Psoas muscle (tissue), 8 donors: ENCODE measurements around the gene CTNND2. TPM values are rescaled to one million over a fixed set of nuclear protein-coding genes. Genes with fewer than 3 reads are reported as not detected.

Source experiments
- ATAC-seq, 4 donors: fragments of 200-7000 bp; cut with Tn5 transposase; one replicate each; pipeline ENCODE4 v1.9.1; 2020; ENCODE audit warnings: moderate library complexity in 3 of 4, mild to moderate bottlenecking in 2 of 4
- DNase-seq, 2 donors: peaks; one replicate each; pipeline ENCODE4 v3.0.0-alpha.2; 2020
- H3K27ac ChIP-seq: fragments of 200-600 bp; one replicate; pipeline ENCODE4 v1.8.0; 2022
- H3K27me3 ChIP-seq, 3 donors: fragments of 200-600 bp in 1 of 3; one replicate each; pipeline versions ENCODE4 v1.6.1 to v1.8.0; 2013 to 2022; ENCODE audit warnings: low read length in 2 of 3, mild to moderate bottlenecking in 2 of 3, moderate library complexity in 1 of 3; ENCODE audit not compliant: insufficient read depth in 3 of 3
- H3K36me3 ChIP-seq, 2 donors: fragments of 200-600 bp in 1 of 2; one replicate each; pipeline versions ENCODE4 v1.6.1 to v1.8.0; 2013 to 2022; ENCODE audit warnings: low read depth in 1 of 2, mild to moderate bottlenecking in 1 of 2, moderate library complexity in 1 of 2; ENCODE audit not compliant: insufficient read depth in 1 of 2
- H3K4me1 ChIP-seq: fragments of 200-600 bp; one replicate; pipeline ENCODE4 v1.8.0; 2022
- H3K4me3 ChIP-seq: fragments of 200-600 bp; one replicate; pipeline ENCODE4 v1.8.0; 2022; ENCODE audit warnings: mild to moderate bottlenecking
- H3K9me3 ChIP-seq: fragments of 200-600 bp; one replicate; pipeline ENCODE4 v1.8.0; 2022
- WGBS, 3 donors: extraction: QIAGEN DNeasy Blood & Tissue Kit; methylation state at CpG; one replicate each; pipeline versions ENCODE4 v1.1.6 to v1.1.7; 2013; 5-methylcytosine and 5-hydroxymethylcytosine counted together
- intact Hi-C, 2 donors: fragments of 100-400 bp; cut with DNase I; formaldehyde crosslinking; loops; one replicate each; pipeline versions ENCODE4 v1.11.0 to v1.14.2; 2022
- polyA plus RNA-seq, 3 donors: library from polyadenylated mRNA; stranded (reverse); fragments of 200-250 nt; gene quantifications; one replicate each; pipeline ENCODE4 v1.2.3, GENCODE V29; 2013
- total RNA-seq, 4 donors: library from RNA; stranded (reverse); fragmentation: NEBNext Ultra II Directional in 2 of 4; extraction: Animal tissue kit (Norgen Biotek cat#: 25700) in 2 of 4; gene quantifications; one replicate each; pipeline versions ENCODE4 v1.2.1 to v1.2.4, GENCODE V29; 2021 to 2023
- TF ChIP-seq, protein P1 (sequence below): fragments of 200-600 bp; IDR thresholded peaks from one replicate; pipeline ENCODE4 v1.8.0; 2022; ENCODE audit warnings: antibody characterized with exemption
- donor health status: healthy with polysubstance abuse.
- donor health status: DM: no; HTN: no; CAD: no; lungs with moderate emphysema.
- donor health status: Bipolar disorder and iron deficiency.
- donor health status: healthy.
- donor health status: DM: yes; HTN: yes; CAD: no.
- donor health status: DM: no; HTN: no; CAD: no.
- donor health status: DM: no; HTN: no; CAD: no.
- donor health status: DM: yes; HTN: yes; CAD: no.

CTNND2 gene
- total and polyA plus RNA-seq, 7 donors: 0.09 to 0.14 (median 0.13) TPM; not detected in 4

DNA sequence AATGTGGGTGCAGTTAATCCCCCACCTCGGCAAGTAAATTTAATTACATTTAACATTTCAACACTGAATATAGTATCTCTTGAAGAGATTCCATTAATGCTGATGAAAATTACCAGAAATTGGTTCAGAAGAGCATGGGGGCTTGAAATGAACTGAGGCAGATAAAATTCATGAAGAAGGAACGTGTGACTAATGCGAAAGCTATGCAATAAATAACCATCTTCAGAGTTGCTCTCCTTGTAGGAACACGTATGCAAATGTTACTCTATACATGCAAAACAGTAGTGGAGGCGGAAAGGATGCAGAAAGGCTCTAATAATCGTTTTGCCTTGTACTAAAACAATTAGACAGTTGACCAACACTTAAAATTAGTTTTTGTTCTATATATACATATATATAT lies 320.2 kb downstream of the CTNND2 start:
- Histone ChIP-seq H3K4me3 (no peak overlapping the region), H3K36me3 (no peaks in the 10 kb centered on the region), H3K9me3 (no peaks in the 10 kb centered on the region), H3K4me1 (no peaks in the 10 kb centered on the region), H3K27ac (no peak overlapping the region), H3K27me3 (no peaks in the 10 kb centered on the region)
- intact Hi-C loops: no loop called here
- DNase-seq: no peak
- TF ChIP-seq, protein P1, sequence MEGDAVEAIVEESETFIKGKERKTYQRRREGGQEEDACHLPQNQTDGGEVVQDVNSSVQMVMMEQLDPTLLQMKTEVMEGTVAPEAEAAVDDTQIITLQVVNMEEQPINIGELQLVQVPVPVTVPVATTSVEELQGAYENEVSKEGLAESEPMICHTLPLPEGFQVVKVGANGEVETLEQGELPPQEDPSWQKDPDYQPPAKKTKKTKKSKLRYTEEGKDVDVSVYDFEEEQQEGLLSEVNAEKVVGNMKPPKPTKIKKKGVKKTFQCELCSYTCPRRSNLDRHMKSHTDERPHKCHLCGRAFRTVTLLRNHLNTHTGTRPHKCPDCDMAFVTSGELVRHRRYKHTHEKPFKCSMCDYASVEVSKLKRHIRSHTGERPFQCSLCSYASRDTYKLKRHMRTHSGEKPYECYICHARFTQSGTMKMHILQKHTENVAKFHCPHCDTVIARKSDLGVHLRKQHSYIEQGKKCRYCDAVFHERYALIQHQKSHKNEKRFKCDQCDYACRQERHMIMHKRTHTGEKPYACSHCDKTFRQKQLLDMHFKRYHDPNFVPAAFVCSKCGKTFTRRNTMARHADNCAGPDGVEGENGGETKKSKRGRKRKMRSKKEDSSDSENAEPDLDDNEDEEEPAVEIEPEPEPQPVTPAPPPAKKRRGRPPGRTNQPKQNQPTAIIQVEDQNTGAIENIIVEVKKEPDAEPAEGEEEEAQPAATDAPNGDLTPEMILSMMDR: no peak
- WGBS, 3 donors: 74 to 76% (median 76%) methylated on average over 6 of the region's 6 CpGs
- no peak for ATAC-seq

DNA sequence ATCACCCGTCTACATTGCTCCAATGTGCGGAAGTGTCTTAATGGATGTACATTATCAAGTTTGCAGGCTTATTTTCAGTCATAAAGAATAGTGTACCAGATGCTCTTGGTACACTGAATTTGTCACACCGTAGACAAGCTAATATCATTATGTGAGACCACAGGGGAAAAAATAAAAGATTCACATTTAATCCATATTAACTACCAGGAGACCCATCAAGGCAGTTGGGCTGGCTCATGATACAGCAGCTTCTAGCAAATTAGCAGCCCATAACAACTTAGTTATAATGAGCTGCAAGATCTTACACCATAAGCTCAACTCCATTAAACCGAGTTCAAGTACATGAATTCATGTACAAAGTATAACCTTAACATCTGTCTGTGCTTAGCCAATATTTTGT lies 324.9 kb downstream of the CTNND2 start:
- intact Hi-C loops: no loop called here
- TF ChIP-seq, protein P1: no peak
- Histone ChIP-seq H3K36me3 (no peaks in the 10 kb centered on the region), H3K4me1 (no peaks in the 10 kb centered on the region), H3K27ac (no peak overlapping the region), H3K9me3 (no peaks in the 10 kb centered on the region), H3K27me3 (no peaks in the 10 kb centered on the region), H3K4me3 (no peak overlapping the region)
- 59 to 68% (median 67%) methylated on average over 4 of the region's 4 CpGs for WGBS, 3 donors
- ATAC-seq (no peak), DNase-seq (no peak)

DNA sequence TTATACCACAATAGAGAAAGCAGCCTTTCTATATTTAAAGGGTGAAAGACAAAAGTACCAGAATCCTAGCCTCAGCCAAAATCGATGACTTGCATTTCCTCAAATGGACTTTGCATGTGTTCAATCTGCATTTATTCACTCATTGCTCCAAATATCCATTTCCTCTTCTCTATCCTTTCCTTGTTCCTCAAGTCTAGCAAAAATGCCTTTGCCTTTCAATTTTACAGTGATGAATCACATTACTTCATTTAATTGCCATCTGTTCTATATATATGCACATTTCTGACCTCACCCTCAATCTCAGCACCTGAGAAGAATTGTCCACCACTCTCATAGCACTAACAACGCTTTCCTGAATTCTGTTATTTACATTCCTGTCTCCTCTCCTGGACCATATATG lies 329.5 kb downstream of the CTNND2 start:
- TF ChIP-seq, protein P1: no peak
- intact Hi-C loops: no loop called here
- Histone ChIP-seq H3K4me1 (no peaks in the 10 kb centered on the region), H3K27ac (no peak overlapping the region), H3K4me3 (no peak overlapping the region), H3K36me3 (no peaks in the 10 kb centered on the region), H3K27me3 (no peaks in the 10 kb centered on the region), H3K9me3 (no peaks in the 10 kb centered on the region)
- no peak for DNase-seq
- WGBS, 3 donors: 83 to 89% (median 84%) methylated on average over 2 of the region's 2 CpGs
- no peak for ATAC-seq

DNA sequence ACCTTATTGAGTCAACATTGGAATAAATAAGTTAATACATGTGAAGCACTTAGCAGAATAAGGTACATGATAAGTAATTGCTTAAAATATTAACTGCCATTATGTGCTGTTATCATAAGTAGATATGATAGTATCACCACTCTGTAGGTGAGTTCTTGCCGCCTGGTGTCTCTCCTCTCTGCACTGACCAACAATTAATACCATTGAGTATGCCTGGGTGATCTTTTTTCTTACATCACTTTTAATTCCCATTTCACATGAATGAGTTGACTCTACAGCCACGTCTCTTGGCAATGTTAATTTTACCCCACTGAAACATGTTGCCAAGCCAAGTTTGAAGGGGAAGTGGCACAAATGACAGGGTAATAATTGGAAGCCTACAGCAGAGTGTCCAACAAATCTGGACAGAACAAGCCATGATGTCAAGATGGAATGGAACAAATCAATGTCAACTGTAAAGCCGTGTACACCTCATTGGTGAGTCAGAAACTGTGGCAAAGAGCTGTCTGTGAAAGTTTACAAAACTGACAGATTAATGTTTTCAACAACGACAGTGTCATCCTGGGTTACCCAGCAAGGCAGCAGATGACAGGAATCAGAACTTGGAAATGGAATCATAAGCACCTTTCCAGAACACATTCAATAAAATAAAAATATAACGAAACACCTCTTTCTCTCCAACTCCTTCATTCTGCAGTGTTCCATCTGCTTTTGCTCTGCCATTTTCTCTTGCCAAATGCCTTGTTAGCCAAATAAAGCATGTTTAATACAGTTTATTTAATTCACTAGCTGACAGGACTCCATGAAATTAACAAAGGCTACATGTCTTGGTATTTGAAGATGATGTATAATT lies 330.9 kb downstream of the CTNND2 start:
- intact Hi-C loops: no loop called here
- Histone ChIP-seq H3K4me3 (no peak overlapping the region), H3K4me1 (no peaks in the 10 kb centered on the region), H3K27ac (no peak overlapping the region), H3K27me3 (no peaks in the 10 kb centered on the region), H3K9me3 (no peaks in the 10 kb centered on the region), H3K36me3 (no peaks in the 10 kb centered on the region)
- DNase-seq (no peak), ATAC-seq (no peak)
- TF ChIP-seq, protein P1: no peak
- WGBS, 3 donors: 61 to 71% (median 63%) methylated on average over 5 of the region's 5 CpGs
